Activated CD4-positive, alpha-beta memory T cell treated with anti-CD3 and anti-CD28 coated beads for 36 hours (primary cell): ENCODE measurements around the gene LAMA2. TPM values are rescaled to one million over a fixed set of nuclear protein-coding genes. Genes with fewer than 3 reads are reported as not detected.

Experiments
- CTCF ChIA-PET: fragments of 350-600 bp; sonication (Branson Sonifier 250); formaldehyde crosslinking; loops from one replicate; lab custom pipeline; 2021; ENCODE audit warnings: antibody characterized with exemption, inconsistent platforms; lab: Charles Lee
- POLR2A ChIA-PET: fragments of 350-600 bp; sonication (Branson Sonifier 250); formaldehyde crosslinking; loops from one replicate; lab custom pipeline; 2021; ENCODE audit warnings: antibody characterized with exemption; lab: Charles Lee
- DNase-seq: peaks from one replicate; pipeline ENCODE4 v3.0.0-alpha.2; 2020
- H3K27ac Mint-ChIP-seq: one replicate; pipeline ENCODE4 v1.8.0; 2021; ENCODE audit warnings: mixed read lengths
- H3K27me3 Mint-ChIP-seq: one replicate; pipeline ENCODE4 v1.8.0; 2021; ENCODE audit warnings: mixed read lengths
- H3K36me3 Mint-ChIP-seq: one replicate; pipeline ENCODE4 v1.8.0; 2021; ENCODE audit warnings: mixed read lengths
- H3K4me1 Mint-ChIP-seq: one replicate; pipeline ENCODE4 v1.8.0; 2021; ENCODE audit warnings: low read depth, mixed read lengths
- H3K4me3 Mint-ChIP-seq: one replicate; pipeline ENCODE4 v1.8.0; 2021; ENCODE audit warnings: mild to moderate bottlenecking, mixed read lengths
- H3K9me3 Mint-ChIP-seq: one replicate; pipeline ENCODE4 v1.8.0; 2021; ENCODE audit warnings: mixed read lengths
- intact Hi-C: fragments of 100-400 bp; cut with micrococcal nuclease; formaldehyde crosslinking; loops from one replicate; pipeline ENCODE4 v1.15.1; 2023
- total RNA-seq, 2 experiments: library from RNA; stranded (reverse); gene quantifications; one replicate each; pipeline ENCODE4 v1.2.3, GENCODE V29; 2021

The LAMA2 gene
- total RNA-seq, 2 experiments from 2014 or later, result 0.15 to 0.48 TPM

DNA sequence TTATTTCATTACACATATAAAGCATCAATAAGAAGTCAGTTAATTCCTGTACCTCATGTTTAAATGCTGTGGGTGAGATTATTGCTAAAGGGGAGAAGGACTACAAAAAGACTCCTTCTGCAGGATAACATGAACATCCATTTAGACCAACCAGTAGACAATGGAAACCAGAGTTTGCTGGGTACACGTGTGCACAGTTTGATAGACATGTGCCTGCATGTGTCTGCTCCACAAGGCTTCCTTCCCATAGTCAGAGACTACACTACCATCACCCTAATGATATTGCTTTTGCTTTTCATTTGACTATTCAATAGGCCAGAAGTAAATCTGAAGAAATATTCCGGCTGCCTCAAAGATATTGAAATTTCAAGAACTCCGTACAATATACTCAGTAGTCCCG, 595.4 kb downstream of the LAMA2 start:
- no peaks in the 10 kb centered on the region for H3K36me3 Mint-ChIP-seq
- ChIA-PET POLR2A (no interaction called here), CTCF (no interaction called here)
- H3K27me3 Mint-ChIP-seq, result no peaks in the 10 kb centered on the region
- intact Hi-C loops, result no loop called here
- no peak overlapping the region for H3K4me3 Mint-ChIP-seq
- no peak overlapping the region for H3K27ac Mint-ChIP-seq
- H3K9me3 Mint-ChIP-seq, result no peaks in the 10 kb centered on the region
- no peak for DNase-seq
- H3K4me1 Mint-ChIP-seq, result no peaks in the 10 kb centered on the region

- Mint-ChIP-seq H3K9me3 (no peaks in the 10 kb centered on the region), H3K4me3 (no peak overlapping the region), H3K27me3 (no peaks in the 10 kb centered on the region), H3K27ac (no peak overlapping the region), H3K4me1 (peaks cover 6% of the 10 kb centered on the region), H3K36me3 (no peaks in the 10 kb centered on the region)
- intact Hi-C loops, result no loop called here
- POLR2A ChIA-PET, result no interaction called here
- CTCF ChIA-PET, result interaction anchor here (1.6 kb wide), 1 partner anchor 16 kb away, joined by 4 read pairs; no protein-coding TSS in a partner anchor
- DNase-seq, result no peak
These were observed 598.8 kb downstream of the LAMA2 start for GRCh38 chr6:129481706-129482105.

DNA sequence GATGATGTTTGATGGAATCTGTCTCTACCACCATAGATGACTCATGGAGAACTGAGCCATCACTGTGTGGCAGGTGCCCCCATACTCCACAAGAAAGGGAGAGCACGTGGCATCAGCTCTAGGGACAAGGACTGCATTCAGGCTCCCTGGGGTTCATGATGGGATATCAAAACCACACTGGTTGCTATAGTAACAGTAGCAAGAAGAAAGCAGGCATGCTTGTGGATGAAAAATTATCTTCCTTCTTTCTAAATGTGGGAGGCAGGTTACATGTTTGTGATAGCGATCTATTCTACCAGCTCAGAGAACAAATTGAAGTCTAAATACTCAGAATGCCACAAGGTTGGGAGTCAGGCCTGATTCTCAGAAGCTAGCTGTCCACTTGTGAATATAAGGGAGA, 602.8 kb downstream of the LAMA2 start:
- Mint-ChIP-seq H3K27ac (no peak overlapping the region), H3K36me3 (no peaks in the 10 kb centered on the region), H3K27me3 (no peaks in the 10 kb centered on the region), H3K4me1 (peaks cover 26% of the 10 kb centered on the region), H3K4me3 (no peak overlapping the region), H3K9me3 (no peaks in the 10 kb centered on the region)
- CTCF ChIA-PET, result interaction anchor here (2.2 kb wide), 1 partner anchor 15 kb away, joined by 6 read pairs; no protein-coding TSS in a partner anchor
- POLR2A ChIA-PET, result no interaction called here
- intact Hi-C loops, result no loop called here
- no peak for DNase-seq

- no peak for DNase-seq
- Mint-ChIP-seq H3K4me3 (no peak overlapping the region), H3K27ac (no peak overlapping the region), H3K9me3 (no peaks in the 10 kb centered on the region), H3K27me3 (no peaks in the 10 kb centered on the region), H3K4me1 (peaks cover 32% of the 10 kb centered on the region), H3K36me3 (no peaks in the 10 kb centered on the region)
- intact Hi-C loops, result no loop called here
- ChIA-PET POLR2A (no interaction called here), CTCF (interaction anchor here (2.2 kb wide), 1 partner anchor 15 kb away, joined by 6 read pairs; no protein-coding TSS in a partner anchor)
These were observed 603.4 kb downstream of the LAMA2 start for GRCh38 chr6:129486327-129486726.

DNA sequence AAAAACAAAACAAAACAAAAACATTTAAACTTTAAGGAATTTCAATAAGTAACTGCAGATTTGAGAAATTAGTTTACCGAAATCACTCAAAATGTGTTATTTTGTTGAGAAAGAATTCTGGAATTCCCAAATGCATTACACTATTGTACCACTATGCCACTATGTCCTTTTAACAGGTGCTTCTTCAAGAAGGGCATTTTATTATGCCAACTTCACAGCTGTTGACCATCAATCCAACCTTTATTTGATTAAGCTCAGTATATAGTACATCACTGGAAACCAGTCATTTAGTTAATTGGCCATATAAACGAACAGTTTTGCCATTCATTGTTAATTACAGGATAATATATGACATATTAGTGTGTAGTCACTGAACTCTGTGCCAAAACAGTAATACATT, 605.4 kb downstream of the LAMA2 start:
- Mint-ChIP-seq H3K36me3 (no peaks in the 10 kb centered on the region), H3K9me3 (no peaks in the 10 kb centered on the region), H3K4me1 (peaks cover 43% of the 10 kb centered on the region), H3K27ac (no peak overlapping the region), H3K4me3 (no peak overlapping the region), H3K27me3 (no peaks in the 10 kb centered on the region)
- CTCF ChIA-PET, result no interaction called here
- intact Hi-C loops, result no loop called here
- POLR2A ChIA-PET, result no interaction called here
- DNase-seq, result no peak

DNA sequence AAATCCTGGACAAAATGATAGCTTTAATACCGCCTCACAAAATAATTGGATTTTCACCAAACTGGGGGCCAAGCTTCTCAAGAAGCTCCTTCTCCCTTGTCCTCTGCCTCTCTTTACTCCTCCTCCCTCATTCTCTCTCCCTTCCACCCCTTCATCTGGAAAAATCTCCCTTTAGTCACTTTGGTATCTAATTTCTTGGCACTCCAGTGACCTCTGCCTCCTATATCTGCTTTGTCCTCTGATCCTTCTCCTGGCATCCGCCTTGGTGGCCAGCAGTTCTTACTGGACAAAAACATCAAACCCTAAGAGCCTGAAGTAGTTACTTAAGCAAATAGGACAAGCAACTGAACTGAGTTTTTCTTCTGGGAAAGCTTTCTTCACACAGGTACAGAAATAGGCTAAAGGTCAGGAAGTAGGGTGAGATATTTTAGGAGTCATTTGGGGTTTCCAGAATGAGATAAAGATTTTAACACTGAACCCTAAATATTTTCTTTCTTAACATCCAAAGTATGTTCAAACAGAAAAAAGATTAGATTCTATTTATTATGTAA, 606.4 kb downstream of the LAMA2 start:
- Mint-ChIP-seq H3K27me3 (no peaks in the 10 kb centered on the region), H3K9me3 (no peaks in the 10 kb centered on the region), H3K27ac (peak overlapping the region; percentile 98), H3K4me1 (peaks cover 51% of the 10 kb centered on the region), H3K4me3 (no peak overlapping the region), H3K36me3 (no peaks in the 10 kb centered on the region)
- DNase-seq, result no peak
- intact Hi-C loops, result no loop called here
- ChIA-PET CTCF (interaction anchor here (1.2 to 2.6 kb wide), 3 partner anchors 10 to 119 kb away, joined by 3 to 9 read pairs (median 7); no protein-coding TSS in a partner anchor), POLR2A (no interaction called here)

GRCh38 chr6:129490521-129491255, 607.8 kb downstream of the LAMA2 start:
- POLR2A ChIA-PET, result interaction anchor here (0.8 to 1.1 kb wide), 3 partner anchors 15 to 237 kb away, joined by 3 read pairs; no protein-coding TSS in a partner anchor
- H3K4me1 Mint-ChIP-seq, result peaks cover 61% of the 10 kb centered on the region

GRCh38 chr6:129491436-129491835, 608.5 kb downstream of the LAMA2 start:
- intact Hi-C loops, result loop anchor here (1.0 to 10.0 kb wide), 12 partner anchors 8 to 1974 kb away; partner anchors contain the start of genes MTCL3 and TMEM244
- H3K4me1 Mint-ChIP-seq, result peaks cover 64% of the 10 kb centered on the region
- ChIA-PET POLR2A (interaction anchor here (1.1 kb wide), 1 partner anchor 16 kb away, joined by 3 read pairs; no protein-coding TSS in a partner anchor), CTCF (interaction anchor here (0.6 to 2.6 kb wide), 2 partner anchors 8 to 10 kb away, joined by 3 to 9 read pairs; no protein-coding TSS in a partner anchor)
- H3K27me3 Mint-ChIP-seq, result no peaks in the 10 kb centered on the region
- H3K4me3 Mint-ChIP-seq, result no peak overlapping the region
- H3K9me3 Mint-ChIP-seq, result no peaks in the 10 kb centered on the region
- DNase-seq, result no peak
- H3K27ac Mint-ChIP-seq, result peak overlapping the region; percentile 98
- H3K36me3 Mint-ChIP-seq, result no peaks in the 10 kb centered on the region

More at GRCh38 chr6:129490521-129491255, 607.8 kb downstream of the LAMA2 start:
- H3K36me3 Mint-ChIP-seq, result no peaks in the 10 kb centered on the region
- peak overlapping the region; percentile 61 for H3K4me3 Mint-ChIP-seq
- intact Hi-C loops, result loop anchor here (1.0 to 10.0 kb wide), 15 partner anchors 9 to 1973 kb away; partner anchors contain the start of genes MTCL3 and TMEM244
- no peaks in the 10 kb centered on the region for H3K27me3 Mint-ChIP-seq
- CTCF ChIA-PET, result interaction anchor here (0.6 to 2.6 kb wide), 4 partner anchors 9 to 259 kb away, joined by 3 to 9 read pairs (median 3); no protein-coding TSS in a partner anchor
- no peaks in the 10 kb centered on the region for H3K9me3 Mint-ChIP-seq
- peak; percentile 78 for DNase-seq
- H3K27ac Mint-ChIP-seq, result peak overlapping the region; percentile 98

DNA sequence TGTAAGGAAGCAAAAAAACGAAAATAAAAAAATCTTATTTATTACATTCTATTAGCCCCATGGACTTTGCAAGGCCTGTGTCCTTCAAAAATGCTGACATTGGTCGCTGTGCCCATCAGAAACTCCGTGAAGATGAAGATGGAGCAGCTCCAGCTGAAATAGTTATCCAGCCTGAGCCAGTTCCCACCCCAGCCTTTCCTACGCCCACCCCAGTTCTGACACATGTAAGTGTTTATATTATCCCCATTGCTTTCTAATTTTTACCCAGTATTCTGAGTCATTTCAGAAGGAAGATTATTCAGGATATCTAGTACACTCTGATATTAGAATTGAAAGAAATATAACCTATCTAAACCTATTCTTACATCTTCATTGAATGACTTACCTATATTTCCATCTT, 609.3 kb downstream of the LAMA2 start:
- no peaks in the 10 kb centered on the region for H3K9me3 Mint-ChIP-seq
- no peak overlapping the region for H3K27ac Mint-ChIP-seq
- H3K4me3 Mint-ChIP-seq, result no peak overlapping the region
- CTCF ChIA-PET, result no interaction called here
- H3K36me3 Mint-ChIP-seq, result no peaks in the 10 kb centered on the region
- H3K4me1 Mint-ChIP-seq, result peaks cover 66% of the 10 kb centered on the region
- POLR2A ChIA-PET, result no interaction called here
- intact Hi-C loops, result loop anchor here (5.0 to 10.0 kb wide), 4 partner anchors 210 to 1975 kb away; partner anchors contain the start of gene MTCL3
- no peak for DNase-seq
- no peaks in the 10 kb centered on the region for H3K27me3 Mint-ChIP-seq

DNA sequence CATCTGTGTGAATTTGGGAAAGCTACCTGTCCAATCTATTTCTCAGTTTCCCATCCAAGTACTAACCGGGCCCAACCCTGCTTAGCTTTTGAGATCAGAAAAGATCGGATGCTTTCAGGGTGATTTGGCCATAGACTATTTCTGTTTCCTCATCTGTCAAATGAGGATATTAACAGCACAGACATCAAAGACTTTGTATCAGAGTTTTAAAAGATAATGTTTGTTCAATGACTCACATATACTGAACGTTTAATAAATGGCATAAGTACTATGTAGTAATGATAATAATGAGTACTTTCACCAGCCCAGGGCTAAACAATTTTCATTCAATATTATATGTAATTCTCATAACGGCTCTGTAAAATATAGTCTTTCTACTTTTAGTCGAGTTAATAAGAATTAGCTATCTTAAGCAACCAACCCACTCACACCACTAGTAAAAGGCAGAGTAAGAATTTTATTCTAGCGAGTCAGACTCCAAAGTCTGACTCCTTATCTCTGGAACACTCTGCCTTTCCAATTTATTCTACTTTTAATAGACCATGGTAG, 610.5 kb downstream of the LAMA2 start:
- intact Hi-C loops, result loop anchor here (5.0 to 10.0 kb wide), 4 partner anchors 211 to 1976 kb away; partner anchors contain the start of gene MTCL3
- DNase-seq, result no peak
- CTCF ChIA-PET, result interaction anchor here (0.9 kb wide), 1 partner anchor 45 kb away, joined by 9 read pairs; no protein-coding TSS in a partner anchor
- Mint-ChIP-seq H3K9me3 (no peaks in the 10 kb centered on the region), H3K4me1 (peaks cover 74% of the 10 kb centered on the region), H3K27ac (no peak overlapping the region), H3K36me3 (no peaks in the 10 kb centered on the region), H3K4me3 (no peak overlapping the region), H3K27me3 (no peaks in the 10 kb centered on the region)
- POLR2A ChIA-PET, result no interaction called here

- H3K4me1 Mint-ChIP-seq, result peaks cover 75% of the 10 kb centered on the region
- CTCF ChIA-PET, result interaction anchor here (0.9 kb wide), 1 partner anchor 46 kb away, joined by 9 read pairs; no protein-coding TSS in a partner anchor
- peak overlapping the region; percentile 85 for H3K27ac Mint-ChIP-seq
These were observed 611.2 kb downstream of the LAMA2 start for GRCh38 chr6:129494099-129494498.

More at GRCh38 chr6:129494099-129494498, 611.2 kb downstream of the LAMA2 start:
- no peaks in the 10 kb centered on the region for H3K27me3 Mint-ChIP-seq
- POLR2A ChIA-PET, result no interaction called here
- H3K36me3 Mint-ChIP-seq, result no peaks in the 10 kb centered on the region
- intact Hi-C loops, result loop anchor here (5.0 to 10.0 kb wide), 4 partner anchors 212 to 1977 kb away; partner anchors contain the start of gene MTCL3
- no peak for DNase-seq
- no peaks in the 10 kb centered on the region for H3K9me3 Mint-ChIP-seq
- no peak overlapping the region for H3K4me3 Mint-ChIP-seq
